GM19395 (cell line): ENCODE results near the gene SMIM20.
A peak's percentile ranks its signal among the peaks of the same experiment; 100 is the strongest.
"Not testable (repeated sequence)": the region's sequence is repeated elsewhere in the genome, so short reads cannot be mapped to it uniquely, and the experiment has no call there.

ENCODE experiments used
- ATAC-seq: cut with Tn5 transposase; IDR thresholded peaks from one replicate; pipeline ENCODE4 v1.9.1; 2021; ENCODE audit warnings: mild to moderate bottlenecking, moderate library complexity; ENCODE audit not compliant: unreplicated experiment

The SMIM20 gene

GRCh38 chr4:25890571-25891485, 23.2 kb upstream of the SMIM20 start:
- ATAC-seq: no peak

DNA sequence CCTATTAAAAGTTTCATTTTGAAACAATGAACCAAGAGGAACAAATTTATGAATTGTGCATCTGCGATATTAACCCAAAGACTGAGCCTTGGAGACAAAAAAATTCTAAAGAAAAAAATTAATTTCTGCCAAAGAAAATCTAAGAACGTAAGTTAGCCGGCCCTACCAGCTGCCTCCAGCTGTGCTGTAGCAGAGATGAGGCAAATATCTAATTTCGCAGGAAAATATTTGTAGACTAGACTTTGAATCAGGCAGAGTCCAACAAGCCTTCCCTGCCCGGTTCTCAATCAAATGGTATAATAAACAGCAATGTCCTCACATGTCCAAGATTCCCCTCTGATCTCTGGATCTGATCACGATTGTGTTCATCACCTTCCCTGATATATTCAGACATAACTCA, 21.2 kb upstream of the SMIM20 start:
- no peak for ATAC-seq

DNA sequence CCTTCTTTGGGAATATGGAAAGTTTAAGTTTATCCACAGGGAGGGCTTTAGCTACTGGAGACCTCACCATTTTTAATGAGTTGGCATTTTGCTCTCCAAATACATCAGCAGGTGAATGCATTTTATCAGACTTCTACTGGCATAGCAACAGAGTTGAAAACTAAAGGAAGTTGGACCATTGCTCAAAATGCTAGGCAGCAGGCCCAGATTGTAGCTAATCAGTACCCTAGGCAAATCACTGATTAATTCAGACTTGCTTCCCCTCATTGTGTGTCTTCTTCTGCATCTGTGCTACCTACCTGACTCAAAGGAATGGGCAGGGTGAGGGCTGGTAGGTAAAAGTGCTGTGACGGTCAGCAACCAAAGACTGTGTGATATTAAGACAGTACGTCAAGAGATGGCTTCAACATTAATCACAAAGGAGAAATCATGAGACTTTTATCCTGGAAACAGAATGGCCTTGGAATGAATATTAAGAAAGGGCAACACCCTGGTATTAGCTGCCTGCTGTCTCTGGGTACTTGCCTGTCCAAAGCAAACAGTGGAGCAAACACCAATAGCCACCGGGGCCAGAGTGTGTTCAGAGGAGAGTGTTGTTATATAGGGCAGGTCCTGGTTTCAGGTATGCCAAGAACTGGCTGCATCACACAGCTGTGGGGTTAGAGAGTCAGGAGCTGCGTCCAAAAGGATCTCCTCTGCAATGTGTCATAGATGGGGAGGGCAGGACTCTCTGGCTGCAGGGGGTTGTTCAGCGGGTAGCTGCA, 17.1 kb upstream of the SMIM20 start:
- no peak for ATAC-seq

GRCh38 chr4:25900310-25900709, 13.7 kb upstream of the SMIM20 start:
- no peak for ATAC-seq

GRCh38 chr4:25901030-25901430, 13.0 kb upstream of the SMIM20 start:
- no peak for ATAC-seq

DNA sequence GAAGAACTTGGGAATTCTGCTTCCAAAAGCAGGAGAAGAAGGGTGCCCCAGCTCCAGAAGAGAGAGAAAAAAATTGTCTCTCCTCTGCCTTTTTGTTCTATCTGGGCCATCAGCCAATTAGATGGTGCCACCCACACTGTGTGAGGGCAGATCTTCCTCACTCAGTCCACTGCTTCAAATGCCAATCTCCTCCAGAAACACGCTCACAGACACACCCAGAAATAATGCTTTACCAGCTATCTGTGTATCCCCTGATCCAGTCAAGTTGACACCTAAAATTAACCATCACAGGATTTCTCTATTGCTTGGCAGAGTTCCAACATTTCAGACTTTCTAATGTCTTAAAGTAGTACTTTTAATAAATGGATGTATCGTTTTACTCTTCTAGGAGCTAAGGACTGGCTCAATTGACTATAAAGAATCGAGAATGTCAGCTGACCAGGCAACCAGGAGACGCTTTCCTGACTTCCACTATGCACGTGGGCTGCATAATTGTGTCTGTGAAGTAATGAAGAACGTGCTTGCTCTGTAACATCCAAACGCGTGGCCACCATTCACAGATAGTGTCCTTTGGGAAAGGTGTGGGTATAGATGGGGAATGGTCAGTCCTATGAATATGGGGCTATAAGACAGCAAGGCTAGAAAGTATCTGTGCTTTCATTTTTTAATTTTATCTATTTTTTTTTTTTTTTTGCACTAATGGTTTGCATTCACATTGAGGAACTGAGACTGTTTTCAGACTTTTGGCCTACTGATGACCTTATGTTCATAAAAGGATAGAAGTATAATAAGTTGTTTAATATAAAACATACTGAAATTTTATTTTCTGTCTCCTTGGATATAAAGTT, 9.9 kb upstream of the SMIM20 start:
- ATAC-seq: peak; percentile 69

GRCh38 chr4:25904748-25905082, 9.3 kb upstream of the SMIM20 start:
- ATAC-seq: peak; percentile 51

- no peak for ATAC-seq
Measured at GRCh38 chr4:25905371-25905770, 8.6 kb upstream of the SMIM20 start.

GRCh38 chr4:25906113-25906512, 7.9 kb upstream of the SMIM20 start:
- not testable (repeated sequence) for ATAC-seq

- no peak for ATAC-seq
Measured at GRCh38 chr4:25908491-25908901, 5.5 kb upstream of the SMIM20 start.

- no peak for ATAC-seq
Measured at GRCh38 chr4:25911356-25911755, 2.7 kb upstream of the SMIM20 start.

DNA sequence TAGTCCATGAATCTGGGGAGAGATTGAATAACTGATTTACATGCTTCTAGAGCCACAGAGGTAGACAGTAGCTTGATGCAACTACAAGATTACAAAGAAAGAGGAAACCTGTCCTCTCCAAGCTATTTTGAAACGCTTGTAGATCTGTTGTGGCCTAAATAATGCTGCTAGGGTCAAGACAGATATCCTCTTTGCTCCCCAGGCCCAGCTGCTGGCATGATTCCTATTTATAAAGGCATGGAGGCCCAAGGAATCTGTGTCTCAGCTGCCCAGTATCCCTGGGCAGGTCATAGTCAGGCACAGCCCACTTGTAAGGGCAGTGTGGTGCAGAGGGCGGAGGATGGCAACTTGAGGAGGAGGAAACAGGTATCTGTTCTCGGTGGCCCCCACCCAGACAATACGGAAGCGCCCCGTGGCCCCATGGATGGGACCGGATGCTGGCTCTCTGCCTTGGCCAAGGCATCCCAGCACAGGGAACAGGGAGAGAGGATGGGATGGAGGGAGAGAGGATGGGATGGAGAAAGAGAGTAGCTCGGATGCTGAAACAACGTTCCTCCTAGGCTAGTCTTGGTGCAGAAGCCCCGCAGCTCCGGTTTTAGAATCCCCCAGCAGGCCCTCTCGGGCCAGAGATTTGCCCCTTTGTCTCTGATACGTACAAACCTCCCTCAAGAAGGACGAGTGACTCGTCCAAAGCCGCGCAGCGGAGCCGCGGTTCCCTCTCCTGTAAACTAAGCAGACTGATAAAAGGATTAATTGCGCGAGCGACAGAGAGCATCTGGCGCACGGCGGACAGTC, 767 bp upstream of the SMIM20 start:
- peak; percentile 42 for ATAC-seq

GRCh38 chr4:25914670-25915352, 791 bp downstream of the SMIM20 start:
- ATAC-seq: peak; percentile 5

- no peak for ATAC-seq
Measured at GRCh38 chr4:25915353-25915705, 1.3 kb downstream of the SMIM20 start.

DNA sequence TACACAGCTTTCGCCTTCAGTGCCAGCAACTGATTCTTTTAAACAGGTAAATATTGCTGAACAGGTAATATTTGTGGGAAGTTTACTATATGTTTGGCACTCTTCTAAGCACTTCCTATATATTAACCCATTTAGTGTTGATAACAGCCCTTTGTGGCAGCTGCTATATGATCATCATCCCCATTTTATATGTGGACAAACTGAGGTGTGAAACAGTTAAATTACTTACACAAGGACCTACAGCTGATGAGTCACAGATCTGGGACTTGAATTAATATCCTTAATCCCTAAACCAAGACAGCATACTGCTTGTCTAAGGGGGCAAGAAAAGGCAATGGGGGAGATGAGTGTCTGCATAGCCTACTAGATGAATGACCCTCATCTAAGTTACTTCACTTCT, 2.9 kb downstream of the SMIM20 start:
- ATAC-seq: no peak

GRCh38 chr4:25919676-25920075, 5.7 kb downstream of the SMIM20 start:
- no peak for ATAC-seq

DNA sequence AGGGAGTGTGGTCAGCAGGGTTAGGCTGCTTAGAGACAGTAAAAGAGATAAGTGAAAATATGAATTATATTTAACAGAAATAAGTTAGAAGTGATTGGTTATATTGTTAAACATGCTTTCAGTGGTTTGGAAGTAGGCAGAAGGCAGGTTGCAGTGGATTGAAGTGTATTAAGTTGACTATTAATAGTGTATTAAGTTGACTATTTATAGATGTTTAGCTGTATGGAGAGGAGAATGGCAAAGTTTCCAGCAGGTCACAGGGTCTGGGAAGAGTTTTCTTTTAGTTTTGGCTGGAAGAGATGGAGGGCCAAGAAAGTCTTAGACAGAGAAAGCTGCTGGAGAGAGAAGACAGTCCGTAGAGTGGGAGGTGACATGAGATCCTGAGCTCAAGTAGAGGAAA, 7.9 kb downstream of the SMIM20 start:
- ATAC-seq: no peak

DNA sequence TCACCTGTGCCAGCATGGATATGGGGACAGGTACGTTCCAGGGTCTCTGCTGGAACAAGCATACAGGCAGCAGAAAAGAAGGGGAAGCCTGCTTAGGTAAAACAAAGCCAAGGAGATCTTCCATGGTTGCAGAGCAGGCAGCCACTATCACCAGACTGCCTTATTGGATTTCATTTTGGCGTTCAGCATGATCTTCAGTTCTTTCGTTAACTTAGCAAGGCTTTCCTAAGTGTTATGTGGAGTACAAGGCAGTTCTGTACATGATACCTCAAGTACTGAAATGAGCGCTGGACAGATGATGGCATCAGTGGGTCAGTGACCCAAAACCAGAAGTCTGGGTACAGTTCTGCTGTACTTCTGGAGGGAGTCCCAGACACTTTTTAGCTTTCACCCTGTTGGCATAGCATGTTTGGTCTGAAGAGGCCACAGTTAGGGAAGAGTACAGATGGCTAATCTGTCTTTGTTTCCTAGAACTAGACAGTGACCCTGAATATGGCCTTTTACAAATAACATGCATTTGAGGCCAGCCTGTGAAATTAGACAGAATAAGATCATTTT, 8.9 kb downstream of the SMIM20 start:
- ATAC-seq: no peak

DNA sequence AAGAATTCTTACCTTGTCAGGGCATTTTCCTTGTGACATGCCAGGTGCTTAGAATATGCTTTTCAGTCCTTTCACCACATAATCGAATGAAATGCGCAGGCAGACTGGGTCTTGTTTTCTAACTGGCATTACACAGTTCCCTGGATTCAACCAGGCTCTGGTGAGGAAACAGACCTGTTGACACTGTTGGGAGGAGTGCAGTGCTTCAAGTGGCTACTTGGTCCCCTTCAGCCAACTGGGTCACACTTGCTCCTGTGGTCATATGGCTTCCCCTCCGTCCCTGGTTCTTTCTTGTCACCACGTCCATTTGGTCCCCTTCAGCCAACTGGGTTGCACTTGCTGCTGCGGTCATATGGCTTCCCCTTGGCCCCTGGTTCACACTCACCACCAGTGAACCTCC, 9.7 kb downstream of the SMIM20 start:
- no peak for ATAC-seq
